Measurements from ENCODE around the gene KRT37.
"Not testable (repeated sequence)": the region's sequence is repeated elsewhere in the genome, so short reads cannot be mapped to it uniquely, and the experiment has no call there.

The KRT37 gene

GRCh38 chr17:41403404-41404023, 20.9 kb downstream of the KRT37 start:
- DNase-seq, result no peak

- DNase-seq, result no peak
Measured at GRCh38 chr17:41402161-41402560, 22.2 kb downstream of the KRT37 start.

GRCh38 chr17:41396996-41397660, 27.3 kb downstream of the KRT37 start, which contains the start of gene KRT31:
TSS of gene KRT31 (minus strand) at chr17:41397608. CDS start at chr17:41397539, 69 bp downstream.
- no peak for DNase-seq

GRCh38 chr17:41396340-41396739, 28.0 kb downstream of the KRT37 start:
- DNase-seq, result no peak

- DNase-seq, result no peak
Measured at GRCh38 chr17:41395611-41396010, 28.8 kb downstream of the KRT37 start.

GRCh38 chr17:41395044-41395443, 29.3 kb downstream of the KRT37 start:
- not testable (repeated sequence) for DNase-seq

GRCh38 chr17:41394254-41394996, 30.0 kb downstream of the KRT37 start:
- no peak for DNase-seq

GRCh38 chr17:41393826-41394225, 30.6 kb downstream of the KRT37 start:
- DNase-seq, result no peak

GRCh38 chr17:41393294-41393693, 31.1 kb downstream of the KRT37 start:
- DNase-seq, result no peak

GRCh38 chr17:41392278-41392677, 32.1 kb downstream of the KRT37 start:
- no peak for DNase-seq

GRCh38 chr17:41391535-41391934, 32.9 kb downstream of the KRT37 start:
- no peak for DNase-seq

GRCh38 chr17:41390411-41390938, 33.9 kb downstream of the KRT37 start:
- DNase-seq, result no peak

- DNase-seq, result no peak
Measured at GRCh38 chr17:41387670-41388069, 36.7 kb downstream of the KRT37 start.

- DNase-seq, result no peak
Measured at GRCh38 chr17:41386227-41386626, 38.2 kb downstream of the KRT37 start.

GRCh38 chr17:41383690-41384089, 40.7 kb downstream of the KRT37 start:
- DNase-seq, result no peak

- DNase-seq, result no peak
Measured at GRCh38 chr17:41382394-41382793, 42.0 kb downstream of the KRT37 start.

- not testable (repeated sequence) for DNase-seq
Measured at GRCh38 chr17:41381943-41382342, 42.4 kb downstream of the KRT37 start, which contains the start of gene KRT34. TSS of gene KRT34 (minus strand) at chr17:41382306. CDS start at chr17:41382246, 60 bp downstream.

GRCh38 chr17:41380091-41380490, 44.3 kb downstream of the KRT37 start:
- DNase-seq, result not testable (repeated sequence)

- DNase-seq, result no peak
Measured at GRCh38 chr17:41377546-41377945, 46.8 kb downstream of the KRT37 start.

Measured in activated CD4-positive, alpha-beta T cell treated with anti-CD3 and anti-CD28 coated beads for 4 hours (primary cell).